B cell (primary cell): ENCODE measurements around the gene PSTPIP1. TPM values are rescaled to one million over a fixed set of nuclear protein-coding genes. Genes with fewer than 3 reads are reported as not detected.

Experiments
- ATAC-seq: fragments of 200-7000 bp; cut with Tn5 transposase; one replicate; pipeline ENCODE4 v1.10.0; 2021; ENCODE audit warnings: low read depth, mild to moderate bottlenecking, moderate number of reproducible peaks, moderate library complexity
- CTCF ChIA-PET: fragments of 350-600 bp; sonication (Branson Sonifier 250); formaldehyde crosslinking; loops from one replicate; lab custom pipeline; 2021; ENCODE audit warnings: antibody characterized with exemption, inconsistent platforms; lab: Charles Lee
- POLR2A ChIA-PET: fragments of 350-600 bp; sonication (Branson Sonifier 250); formaldehyde crosslinking; loops from one replicate; lab custom pipeline; 2021; ENCODE audit warnings: antibody characterized with exemption; lab: Charles Lee
- DNase-seq: peaks from one replicate; pipeline ENCODE4 v3.0.0; 2013
- H2AFZ ChIP-seq: 2 replicates; pipeline ENCODE4 v1.6.1; 2012; ENCODE audit warnings: mild to moderate bottlenecking, low read depth, low read length; ENCODE audit not compliant: insufficient read depth, poor library complexity, severe bottlenecking
- H3K27ac ChIP-seq, 2 donors: 1 replicate in 1 of 2; 2 replicates in 1 of 2; pipeline ENCODE4 v1.5.1; 2012 to 2013; ENCODE audit warnings: low read length in 2 of 2, mild to moderate bottlenecking in 2 of 2, moderate library complexity in 1 of 2
- H3K27me3 ChIP-seq, 4 experiments: fragments of 200-600 bp in 1 of 4; sonication (generic) in 1 of 4; replicated peaks in 1 of 4; 1 replicate in 2 of 4; 2 replicates in 2 of 4; pipeline versions ENCODE4 v1.6.1 to v1.7.0; 2013 to 2016; ENCODE audit warnings: low read length in 3 of 4, mild to moderate bottlenecking in 2 of 4, mixed read lengths in 1 of 4, moderate library complexity in 1 of 4; ENCODE audit not compliant: insufficient read depth in 4 of 4, control insufficient read depth in 3 of 4; ENCODE audit errors: control extremely low read depth in 1 of 4
- H3K36me3 ChIP-seq, 2 experiments: replicated peaks in 1 of 2; 1 replicate in 1 of 2; 2 replicates in 1 of 2; pipeline versions ENCODE4 v1.6.1 to v1.7.1; 2013; ENCODE audit warnings: low read length in 1 of 2; ENCODE audit not compliant: insufficient read depth in 2 of 2, control insufficient read depth in 1 of 2; ENCODE audit errors: control extremely low read depth in 1 of 2, extremely low read depth in 1 of 2
- H3K4me1 ChIP-seq, 2 donors: fragments of 200-600 bp in 1 of 2; sonication (generic) in 1 of 2; 1 replicate in 1 of 2; 2 replicates in 1 of 2; pipeline versions ENCODE4 v1.5.1 to v1.6.1; 2013 to 2017; ENCODE audit warnings: low read length in 2 of 2; ENCODE audit not compliant: control insufficient read depth in 2 of 2, insufficient read depth in 2 of 2
- H3K4me2 ChIP-seq: replicated peaks from 2 replicates; pipeline ENCODE3; 2012; ENCODE audit warnings: mild to moderate bottlenecking, low read depth, low read length; ENCODE audit not compliant: poor library complexity, severe bottlenecking
- H3K4me3 ChIP-seq, 5 experiments: fragments of 200-600 bp in 1 of 5; sonication (generic) in 1 of 5; 1 replicate in 3 of 5; 2 replicates in 2 of 5; pipeline versions ENCODE4 v1.5.1 to v1.7.0; 2011 to 2016; ENCODE audit warnings: low read length in 4 of 5, mild to moderate bottlenecking in 4 of 5, low read depth in 2 of 5, control low read depth in 1 of 5, moderate library complexity in 1 of 5; ENCODE audit not compliant: insufficient read depth in 1 of 5; ENCODE audit errors: control extremely low read depth in 1 of 5, extremely low read depth in 1 of 5
- H3K79me2 ChIP-seq: fragments of 200-600 bp; sonication (generic); one replicate; pipeline ENCODE4 v1.6.0; 2016; ENCODE audit warnings: low read length; ENCODE audit not compliant: control insufficient read depth, insufficient read depth
- H3K9ac ChIP-seq: fragments of 200-600 bp; sonication (generic); 2 replicates; pipeline ENCODE4 v1.6.1; 2017; ENCODE audit warnings: mild to moderate bottlenecking, low read length, moderate library complexity
- H3K9me3 ChIP-seq, 3 donors: one replicate each; pipeline versions ENCODE4 v1.6.1 to v1.7.1; 2013; ENCODE audit warnings: low read length in 2 of 3; ENCODE audit not compliant: control insufficient read depth in 2 of 3, insufficient read depth in 1 of 3; ENCODE audit errors: control extremely low read depth in 1 of 3
- H4K20me1 ChIP-seq: 2 replicates; pipeline ENCODE4 v1.6.0; 2012; ENCODE audit warnings: mild to moderate bottlenecking, low read length; ENCODE audit not compliant: insufficient read depth, control insufficient read depth, poor library complexity, severe bottlenecking
- H3K27ac Mint-ChIP-seq: one replicate; pipeline ENCODE4 v1.8.0; 2021; ENCODE audit warnings: mixed read lengths
- H3K27me3 Mint-ChIP-seq: one replicate; pipeline ENCODE4 v1.8.0; 2021; ENCODE audit warnings: mixed read lengths
- H3K4me1 Mint-ChIP-seq: one replicate; pipeline ENCODE4 v1.8.0; 2021; ENCODE audit warnings: mixed read lengths
- H3K4me3 Mint-ChIP-seq: one replicate; pipeline ENCODE4 v1.8.0; 2021; ENCODE audit warnings: mixed read lengths
- H3K9me3 Mint-ChIP-seq: one replicate; pipeline ENCODE4 v1.8.0; 2022; ENCODE audit warnings: mixed read lengths; ENCODE audit not compliant: insufficient read depth
- EZH2 ChIP-seq: IDR thresholded peaks from 2 replicates; pipeline ENCODE4 v1.6.1; 2012; ENCODE audit warnings: borderline replicate concordance, low read depth, mild to moderate bottlenecking, moderate library complexity, low read length; ENCODE audit not compliant: insufficient read depth, poor library complexity, severe bottlenecking
- WGBS: methylation state at CpG from one replicate; pipeline ENCODE4 v1.1.5; 2013; ENCODE audit warnings: missing lambda C conversion rate; ENCODE audit not compliant: insufficient coverage; 5-methylcytosine and 5-hydroxymethylcytosine counted together
- intact Hi-C: fragments of 100-400 bp; cut with micrococcal nuclease; formaldehyde crosslinking; loops from one replicate; pipeline ENCODE4 v1.10.0; 2022
- polyA plus RNA-seq: library from polyadenylated mRNA; depleted of rRNA; stranded (reverse); fragments of >200 nt; gene quantifications from 2 replicates; pipeline ENCODE4 v1.2.3, GENCODE V29; 2012
- total RNA-seq, 2 donors: library from RNA; stranded (reverse); fragments of 120-200 nt in 1 of 2; gene quantifications; 1 replicate in 1 of 2; 2 replicates in 1 of 2; pipeline versions ENCODE4 v1.2.3 to v1.2.4, GENCODE V29; 2013 to 2022
- TF ChIP-seq, protein P1 (sequence below): fragments of 200-600 bp; IDR thresholded peaks from one replicate; pipeline ENCODE4 v1.8.0; 2022; ENCODE audit warnings: antibody characterized with exemption, mild to moderate bottlenecking

Gene PSTPIP1
- total and polyA plus RNA-seq, 2 donors (not counting 1 experiment from before 2014, with no cell fraction given), result 69.0 to 79.3 TPM

DNA sequence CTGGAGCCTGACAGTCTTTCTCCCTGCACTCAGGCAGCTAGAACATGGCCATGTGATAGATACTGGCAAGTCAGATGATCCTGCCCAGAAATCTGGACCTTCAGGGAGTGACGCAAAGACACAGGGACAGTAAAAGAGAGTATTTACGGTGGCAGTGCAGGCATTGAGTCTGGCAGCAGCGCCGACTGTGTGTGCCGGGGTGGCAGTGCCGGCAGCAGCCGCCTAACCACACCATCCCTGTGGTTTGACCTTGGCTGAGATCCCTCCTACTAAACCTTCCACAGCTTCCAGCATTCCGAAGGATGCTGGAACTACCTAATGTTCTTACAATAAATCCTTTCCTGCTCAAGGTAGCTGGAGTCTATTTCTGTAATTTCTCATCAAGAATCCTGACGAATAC lies 80.6 kb downstream of the PSTPIP1 start:
- H3K9ac ChIP-seq, result no peak overlapping the region
- ATAC-seq (no peak), DNase-seq (no peak)
- H3K4me3 ChIP-seq, result no peak overlapping the region
- no peaks in the 10 kb centered on the region for H3K36me3 ChIP-seq
- WGBS, result 87% methylated on average over 5 of the region's 9 CpGs
- no peaks in the 10 kb centered on the region for H4K20me1 ChIP-seq
- H3K4me2 ChIP-seq, result no peak overlapping the region
- H3K9me3 Mint-ChIP-seq, result no peaks in the 10 kb centered on the region
- no peak overlapping the region for H3K27ac ChIP-seq
- H3K27ac Mint-ChIP-seq, result no peak overlapping the region
- peaks cover 0 to 10% (median 0%) of the 10 kb centered on the region in 3 donors for H3K9me3 ChIP-seq
- no peaks in the 10 kb centered on the region for H3K27me3 Mint-ChIP-seq
- peaks cover 17% of the 10 kb centered on the region for H3K79me2 ChIP-seq
- intact Hi-C loops, result no loop called here
- peaks cover 20% of the 10 kb centered on the region for H3K4me1 Mint-ChIP-seq
- TF ChIP-seq, protein P1, sequence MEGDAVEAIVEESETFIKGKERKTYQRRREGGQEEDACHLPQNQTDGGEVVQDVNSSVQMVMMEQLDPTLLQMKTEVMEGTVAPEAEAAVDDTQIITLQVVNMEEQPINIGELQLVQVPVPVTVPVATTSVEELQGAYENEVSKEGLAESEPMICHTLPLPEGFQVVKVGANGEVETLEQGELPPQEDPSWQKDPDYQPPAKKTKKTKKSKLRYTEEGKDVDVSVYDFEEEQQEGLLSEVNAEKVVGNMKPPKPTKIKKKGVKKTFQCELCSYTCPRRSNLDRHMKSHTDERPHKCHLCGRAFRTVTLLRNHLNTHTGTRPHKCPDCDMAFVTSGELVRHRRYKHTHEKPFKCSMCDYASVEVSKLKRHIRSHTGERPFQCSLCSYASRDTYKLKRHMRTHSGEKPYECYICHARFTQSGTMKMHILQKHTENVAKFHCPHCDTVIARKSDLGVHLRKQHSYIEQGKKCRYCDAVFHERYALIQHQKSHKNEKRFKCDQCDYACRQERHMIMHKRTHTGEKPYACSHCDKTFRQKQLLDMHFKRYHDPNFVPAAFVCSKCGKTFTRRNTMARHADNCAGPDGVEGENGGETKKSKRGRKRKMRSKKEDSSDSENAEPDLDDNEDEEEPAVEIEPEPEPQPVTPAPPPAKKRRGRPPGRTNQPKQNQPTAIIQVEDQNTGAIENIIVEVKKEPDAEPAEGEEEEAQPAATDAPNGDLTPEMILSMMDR, result no peak
- no peak overlapping the region for H3K4me3 Mint-ChIP-seq
- POLR2A ChIA-PET, result no interaction called here
- no peaks in the 10 kb centered on the region for H3K27me3 ChIP-seq
- peaks cover 7 to 8% of the 10 kb centered on the region in 2 donors for H3K4me1 ChIP-seq
- CTCF ChIA-PET, result no interaction called here
- H2AFZ ChIP-seq, result no peak overlapping the region

GRCh38 chr15:77076323-77076915 lies 81.5 kb downstream of the PSTPIP1 start:
- no peaks in the 10 kb centered on the region for H3K9me3 Mint-ChIP-seq

More at GRCh38 chr15:77076323-77076915, 81.5 kb downstream of the PSTPIP1 start:
- Histone ChIP-seq H3K27ac (no peak overlapping the region), H4K20me1 (no peaks in the 10 kb centered on the region), H2AFZ (no peak overlapping the region), H3K36me3 (no peaks in the 10 kb centered on the region), H3K9me3 (peaks cover 0 to 10% (median 0%) of the 10 kb centered on the region in 3 donors), H3K27me3 (no peaks in the 10 kb centered on the region), H3K4me2 (no peak overlapping the region), H3K4me3 (no peak overlapping the region), H3K9ac (no peak overlapping the region), H3K79me2 (peaks cover 10% of the 10 kb centered on the region), H3K4me1 (peaks cover 3 to 6% of the 10 kb centered on the region in 2 donors)
- ATAC-seq, result no peak
- Mint-ChIP-seq H3K27ac (no peak overlapping the region), H3K4me3 (no peak overlapping the region), H3K4me1 (peaks cover 18% of the 10 kb centered on the region), H3K27me3 (no peaks in the 10 kb centered on the region)
- POLR2A ChIA-PET, result no interaction called here
- CTCF ChIA-PET, result interaction anchor here (0.7 kb wide), 1 partner anchor 31 kb away, joined by 3 read pairs; no protein-coding TSS in a partner anchor
- no peak for DNase-seq
- no peak for TF ChIP-seq EZH2
- TF ChIP-seq, protein P1, result no peak
- intact Hi-C loops, result no loop called here
- 100% methylated on average over 2 of the region's 4 CpGs for WGBS
